Thoracic aorta (tissue), 2 donors: Measurements from ENCODE around the gene LAMC3. TPM values are rescaled to one million over a fixed set of nuclear protein-coding genes. Genes with fewer than 3 reads are reported as not detected.
A peak's percentile ranks its signal among the peaks of the same experiment; 100 is the strongest.
"Not testable (repeated sequence)": the region's sequence is repeated elsewhere in the genome, so short reads cannot be mapped to it uniquely, and the experiment has no call there.

Experiments used
- ATAC-seq: fragments of 150-250 bp; one replicate; pipeline ENCODE4 v1.8.0; 2017; ENCODE audit warnings: low read depth; ENCODE audit not compliant: insufficient number of reproducible peaks, low FRiP score
- DNase-seq: peaks from one replicate; pipeline ENCODE4 v3.0.0-alpha.2; 2020; ENCODE audit warnings: low spot score
- H3K27ac ChIP-seq, 2 donors: fragments of 200-600 bp; sonication (generic); 1 replicate in 1 of 2; 2 replicates in 1 of 2; pipeline ENCODE4 v1.5.1; 2016; ENCODE audit warnings: mild to moderate bottlenecking in 2 of 2, moderate library complexity in 2 of 2
- H3K27me3 ChIP-seq: fragments of 200-600 bp; sonication (generic); replicated peaks from 2 replicates; pipeline ENCODE4 v1.6.0; 2016; ENCODE audit warnings: mild to moderate bottlenecking; ENCODE audit not compliant: insufficient read depth
- H3K36me3 ChIP-seq: fragments of 200-600 bp; sonication (generic); one replicate; pipeline ENCODE4 v1.5.1; 2016
- H3K4me1 ChIP-seq, 2 donors: fragments of 200-600 bp; sonication (generic); 1 replicate in 1 of 2; 2 replicates in 1 of 2; pipeline versions ENCODE4 v1.5.1 to v1.6.0; 2016; ENCODE audit warnings: low read depth in 2 of 2, mild to moderate bottlenecking in 1 of 2; ENCODE audit not compliant: control insufficient read depth in 1 of 2
- H3K4me3 ChIP-seq: fragments of 200-600 bp; sonication (generic); 2 replicates; pipeline ENCODE4 v1.5.1; 2016; ENCODE audit warnings: mild to moderate bottlenecking
- H3K9me3 ChIP-seq: fragments of 200-600 bp; sonication (generic); 2 replicates; pipeline ENCODE4 v1.5.1; 2016
- total RNA-seq, 2 donors: library from RNA; depleted of rRNA; stranded (reverse); fragments of >200 nt; gene quantifications; one replicate each; pipeline versions ENCODE4 v1.1.0 to v1.2.3, GENCODE V29; 2016
- TF ChIP-seq, protein P1 (sequence below): fragments of 200-600 bp; sonication (generic); IDR thresholded peaks from one replicate; pipeline ENCODE4 v1.5.1; 2019; ENCODE audit warnings: antibody characterized with exemption

LAMC3 gene
- total RNA-seq, 2 donors from 2014 or later: 0.54 to 2.8 TPM

DNA sequence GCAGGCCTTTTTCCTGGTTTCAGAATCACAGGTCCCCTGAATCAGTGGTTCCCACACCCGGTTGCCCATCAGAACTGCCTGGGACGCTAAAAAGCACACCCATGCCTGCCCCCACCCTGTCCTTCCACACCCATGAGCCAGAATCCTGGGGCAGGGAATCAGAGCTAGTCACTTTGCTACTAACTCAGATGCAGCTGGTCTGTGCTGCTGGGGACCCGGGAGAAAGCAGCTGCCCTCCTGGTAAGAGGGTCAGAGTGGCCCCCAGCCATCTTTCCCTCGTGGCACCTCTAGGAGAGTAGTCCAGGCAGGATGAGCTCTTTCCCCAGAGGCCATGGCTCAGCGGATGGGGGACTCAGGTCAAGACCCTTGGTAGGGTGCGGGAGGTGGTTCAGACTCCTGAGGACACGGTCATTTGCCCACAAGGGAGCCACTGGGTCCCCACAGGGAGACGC is 105.1 kb downstream of the LAMC3 start:
- Histone ChIP-seq H3K27me3 (no peaks in the 10 kb centered on the region), H3K36me3 (no peaks in the 10 kb centered on the region), H3K9me3 (no peaks in the 10 kb centered on the region), H3K4me1 (peaks cover 9 to 15% of the 10 kb centered on the region in 2 donors), H3K4me3 (no peak overlapping the region), H3K27ac (no peak overlapping the region)
- ATAC-seq (no peak), DNase-seq (no peak)
- TF ChIP-seq, protein P1, sequence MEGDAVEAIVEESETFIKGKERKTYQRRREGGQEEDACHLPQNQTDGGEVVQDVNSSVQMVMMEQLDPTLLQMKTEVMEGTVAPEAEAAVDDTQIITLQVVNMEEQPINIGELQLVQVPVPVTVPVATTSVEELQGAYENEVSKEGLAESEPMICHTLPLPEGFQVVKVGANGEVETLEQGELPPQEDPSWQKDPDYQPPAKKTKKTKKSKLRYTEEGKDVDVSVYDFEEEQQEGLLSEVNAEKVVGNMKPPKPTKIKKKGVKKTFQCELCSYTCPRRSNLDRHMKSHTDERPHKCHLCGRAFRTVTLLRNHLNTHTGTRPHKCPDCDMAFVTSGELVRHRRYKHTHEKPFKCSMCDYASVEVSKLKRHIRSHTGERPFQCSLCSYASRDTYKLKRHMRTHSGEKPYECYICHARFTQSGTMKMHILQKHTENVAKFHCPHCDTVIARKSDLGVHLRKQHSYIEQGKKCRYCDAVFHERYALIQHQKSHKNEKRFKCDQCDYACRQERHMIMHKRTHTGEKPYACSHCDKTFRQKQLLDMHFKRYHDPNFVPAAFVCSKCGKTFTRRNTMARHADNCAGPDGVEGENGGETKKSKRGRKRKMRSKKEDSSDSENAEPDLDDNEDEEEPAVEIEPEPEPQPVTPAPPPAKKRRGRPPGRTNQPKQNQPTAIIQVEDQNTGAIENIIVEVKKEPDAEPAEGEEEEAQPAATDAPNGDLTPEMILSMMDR: no peak

DNA sequence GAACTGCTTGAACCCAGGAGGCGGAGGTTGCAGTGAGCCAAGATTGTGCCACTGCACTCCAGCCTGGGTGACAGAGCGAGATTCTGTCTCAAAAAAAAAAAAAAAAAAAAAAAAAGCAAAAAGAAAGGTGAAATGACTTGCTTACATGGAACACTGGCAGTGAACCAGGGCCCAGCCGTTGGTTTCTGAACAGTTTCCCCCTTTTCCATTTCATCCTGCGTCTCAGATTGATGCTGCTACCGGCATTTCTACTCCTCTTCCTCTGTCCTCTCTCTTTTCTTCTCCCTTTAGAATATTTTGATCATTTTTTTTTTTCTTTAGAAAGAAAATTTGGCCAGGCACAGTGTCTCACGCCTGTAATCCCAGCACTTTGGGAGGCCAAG is 106.4 kb downstream of the LAMC3 start:
- not testable (repeated sequence) for H3K4me3 ChIP-seq, DNase-seq, H3K9me3 ChIP-seq, H3K36me3 ChIP-seq, H3K27ac ChIP-seq, ATAC-seq, H3K27me3 ChIP-seq
- H3K4me1 ChIP-seq: peaks cover 9 to 15% of the 10 kb centered on the region in 2 donors

DNA sequence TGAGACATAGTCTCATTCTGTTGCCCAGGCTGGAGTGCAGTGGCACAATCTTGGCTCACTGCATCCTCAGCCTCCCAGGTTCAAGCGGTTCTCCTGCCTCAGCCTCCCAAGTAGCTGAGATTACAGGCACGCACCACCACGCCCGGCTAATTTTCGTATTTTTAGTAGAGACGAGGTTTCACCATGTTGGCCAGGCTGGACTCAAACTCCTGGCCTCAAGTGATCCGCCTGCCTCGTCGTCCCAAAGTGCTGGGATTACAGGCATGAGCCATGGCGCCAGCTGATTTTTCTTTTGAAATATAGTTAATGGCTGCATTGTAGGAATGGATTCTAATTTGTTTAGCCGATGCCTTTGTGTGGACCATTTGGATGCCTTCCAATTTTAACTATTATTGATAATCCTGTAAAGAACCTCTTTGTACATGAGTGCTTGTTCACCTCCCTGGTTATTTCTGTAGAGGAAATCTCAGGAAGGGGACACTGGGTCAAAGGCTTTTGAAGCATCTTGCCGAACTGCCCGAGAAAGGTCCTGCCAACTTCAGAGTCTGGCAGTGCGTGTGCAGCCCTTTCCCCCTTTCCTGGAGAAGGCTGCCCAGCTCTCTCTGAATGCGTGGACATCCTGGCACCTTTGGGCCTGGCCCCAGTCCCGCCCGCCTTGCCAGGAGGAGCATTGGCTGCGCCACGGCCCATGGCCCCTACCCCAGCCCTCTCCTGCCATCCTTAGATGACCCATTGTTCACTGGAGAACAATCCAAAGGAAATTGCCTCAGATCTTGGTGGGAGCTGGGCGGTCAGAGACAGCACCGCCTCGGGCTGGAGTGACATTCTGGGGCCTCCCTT is 107.5 kb downstream of the LAMC3 start:
- H3K36me3 ChIP-seq: no peaks in the 10 kb centered on the region
- ATAC-seq: no peak
- no peak for DNase-seq
- peak overlapping the region; percentile 40 for H3K4me3 ChIP-seq
- peaks cover 9 to 15% of the 10 kb centered on the region in 2 donors for H3K4me1 ChIP-seq
- peak overlapping the region; percentile 67 to 77 for H3K27ac ChIP-seq
- TF ChIP-seq, protein P1: no peak
- H3K9me3 ChIP-seq: no peaks in the 10 kb centered on the region
- H3K27me3 ChIP-seq: no peaks in the 10 kb centered on the region

DNA sequence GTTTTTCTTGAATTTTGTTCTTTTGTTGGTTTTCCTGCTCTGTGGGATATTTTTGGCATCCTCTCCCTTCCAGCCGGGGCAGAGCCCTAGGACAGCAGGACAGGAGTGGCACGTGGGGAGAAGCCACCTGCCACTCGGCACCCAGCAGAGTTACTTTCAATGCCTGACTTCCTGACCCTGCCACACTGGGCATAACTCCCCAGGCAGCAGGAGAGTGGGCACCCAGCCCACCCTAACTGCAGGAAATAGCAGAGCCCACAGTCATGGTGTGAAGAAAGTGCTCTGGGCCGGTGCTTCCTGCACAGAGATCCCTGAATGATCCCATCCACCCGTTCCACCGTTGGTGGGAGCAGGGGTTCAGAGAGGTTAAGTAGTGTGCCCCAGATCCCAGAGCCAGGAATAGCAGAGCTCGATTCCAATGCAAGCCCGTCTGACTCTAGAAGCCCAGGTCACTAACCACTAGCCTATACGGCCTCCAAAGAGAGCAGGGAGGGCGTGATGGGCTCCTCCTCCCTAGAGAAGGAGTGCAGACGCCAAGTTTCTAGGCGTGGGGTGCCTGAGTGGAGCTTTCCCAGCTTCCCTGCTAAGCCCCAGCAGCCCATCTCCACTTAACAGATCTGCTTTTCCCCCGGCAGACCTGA is 108.3 kb downstream of the LAMC3 start:
- Histone ChIP-seq H3K9me3 (no peaks in the 10 kb centered on the region), H3K27ac (peak overlapping the region; percentile 67 to 77), H3K27me3 (no peaks in the 10 kb centered on the region), H3K4me1 (peaks cover 9 to 15% of the 10 kb centered on the region in 2 donors), H3K4me3 (peak overlapping the region; percentile 40), H3K36me3 (no peaks in the 10 kb centered on the region)
- DNase-seq (no peak), ATAC-seq (no peak)
- TF ChIP-seq, protein P1: no peak

DNA sequence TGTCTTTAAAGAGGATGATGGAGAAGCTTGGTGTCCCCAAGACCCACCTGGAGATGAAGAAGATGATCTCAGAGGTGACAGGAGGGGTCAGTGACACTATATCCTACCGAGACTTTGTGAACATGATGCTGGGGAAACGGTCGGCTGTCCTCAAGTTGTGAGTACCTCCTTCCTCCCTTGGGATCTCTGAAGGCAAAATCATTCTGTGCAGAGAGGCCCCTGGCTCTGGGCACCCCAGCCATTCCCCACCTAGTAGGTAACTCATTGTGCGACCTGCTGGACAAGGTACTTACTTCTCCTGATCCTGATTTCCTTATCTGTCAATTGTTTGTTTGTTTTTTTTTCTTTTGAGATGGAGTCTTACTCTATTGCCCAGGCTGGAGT is 108.8 kb downstream of the LAMC3 start:
- Histone ChIP-seq H3K27me3 (no peaks in the 10 kb centered on the region), H3K4me1 (peaks cover 9 to 15% of the 10 kb centered on the region in 2 donors), H3K27ac (peak overlapping the region; percentile 67 to 77), H3K9me3 (no peaks in the 10 kb centered on the region), H3K4me3 (no peak overlapping the region), H3K36me3 (no peaks in the 10 kb centered on the region)
- DNase-seq (no peak), ATAC-seq (no peak)
- TF ChIP-seq, protein P1: no peak
